GM18519 (cell line): Measurements from ENCODE around the gene NENF.
A peak's percentile ranks its signal among the peaks of the same experiment; 100 is the strongest.
"Not testable (repeated sequence)": the region's sequence is repeated elsewhere in the genome, so short reads cannot be mapped to it uniquely, and the experiment has no call there.

Experiments used
- ATAC-seq: cut with Tn5 transposase; IDR thresholded peaks from one replicate; pipeline ENCODE4 v1.9.1; 2021; ENCODE audit warnings: mild to moderate bottlenecking, moderate library complexity; ENCODE audit not compliant: unreplicated experiment, low FRiP score

Gene NENF

DNA sequence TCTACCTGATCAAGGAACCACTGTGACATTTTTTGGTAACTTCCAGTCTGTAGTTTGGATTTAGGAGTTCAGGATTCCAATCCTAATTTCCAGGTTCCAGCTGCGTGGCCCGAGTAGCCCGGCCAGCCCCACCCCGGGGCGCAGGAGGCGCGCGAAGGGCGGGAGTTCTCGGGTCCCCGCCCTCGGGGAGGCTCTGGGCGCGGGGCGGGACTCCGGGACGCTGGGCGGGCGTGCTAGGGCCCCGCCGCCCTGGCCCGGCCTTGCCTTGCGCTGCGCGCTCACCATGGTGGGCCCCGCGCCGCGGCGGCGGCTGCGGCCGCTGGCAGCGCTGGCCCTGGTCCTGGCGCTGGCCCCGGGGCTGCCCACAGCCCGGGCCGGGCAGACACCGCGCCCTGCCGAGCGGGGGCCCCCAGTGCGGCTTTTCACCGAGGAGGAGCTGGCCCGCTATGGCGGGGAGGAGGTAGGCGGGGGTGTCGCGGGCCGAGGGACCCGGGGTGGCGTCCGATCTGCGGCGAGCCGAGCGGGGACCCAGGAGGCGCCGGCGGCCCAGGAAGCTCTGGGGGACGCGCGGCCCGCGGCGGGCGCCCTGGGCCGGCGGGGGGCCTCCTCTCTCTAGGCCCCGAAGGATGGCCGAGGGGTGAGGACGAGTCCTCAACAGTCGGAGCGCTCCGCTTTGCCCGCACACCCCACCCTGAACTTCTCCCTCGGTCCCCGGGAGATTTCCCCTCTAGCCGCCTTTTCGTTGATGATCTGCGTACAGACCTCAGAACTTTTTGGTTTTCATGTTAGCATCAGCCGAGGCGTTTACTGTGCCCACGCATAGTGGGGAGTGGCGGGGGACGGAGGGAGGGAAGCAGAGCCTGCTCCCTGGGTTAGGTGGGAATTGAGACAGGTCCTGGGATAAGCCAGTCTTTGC is at the start of gene NENF:
NENF (plus strand) TSS at position 260 of the 916 bp plus-strand sequence; CDS start at position 284, 24 bp downstream.
- peak; percentile 94 for ATAC-seq

DNA sequence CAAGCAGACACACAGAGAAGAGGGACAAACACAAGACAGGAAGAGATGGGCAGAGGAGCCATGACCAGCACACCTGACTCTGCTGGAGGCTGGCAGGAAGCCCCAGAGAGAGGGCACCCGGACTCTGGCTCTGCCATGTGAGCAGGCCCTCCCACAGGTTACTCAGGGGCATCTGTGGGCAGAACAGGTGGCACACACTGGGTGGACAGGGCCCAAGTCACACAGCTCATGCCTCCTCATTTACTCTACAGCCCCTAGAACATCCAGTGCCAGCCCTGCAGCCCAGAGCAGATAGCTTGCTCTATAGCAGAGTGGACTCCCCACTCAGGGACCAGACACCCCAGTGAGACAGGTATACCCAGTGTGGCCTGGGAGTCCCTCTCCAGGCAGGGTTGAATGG is 46.7 kb upstream of the NENF start:
- ATAC-seq = no peak

DNA sequence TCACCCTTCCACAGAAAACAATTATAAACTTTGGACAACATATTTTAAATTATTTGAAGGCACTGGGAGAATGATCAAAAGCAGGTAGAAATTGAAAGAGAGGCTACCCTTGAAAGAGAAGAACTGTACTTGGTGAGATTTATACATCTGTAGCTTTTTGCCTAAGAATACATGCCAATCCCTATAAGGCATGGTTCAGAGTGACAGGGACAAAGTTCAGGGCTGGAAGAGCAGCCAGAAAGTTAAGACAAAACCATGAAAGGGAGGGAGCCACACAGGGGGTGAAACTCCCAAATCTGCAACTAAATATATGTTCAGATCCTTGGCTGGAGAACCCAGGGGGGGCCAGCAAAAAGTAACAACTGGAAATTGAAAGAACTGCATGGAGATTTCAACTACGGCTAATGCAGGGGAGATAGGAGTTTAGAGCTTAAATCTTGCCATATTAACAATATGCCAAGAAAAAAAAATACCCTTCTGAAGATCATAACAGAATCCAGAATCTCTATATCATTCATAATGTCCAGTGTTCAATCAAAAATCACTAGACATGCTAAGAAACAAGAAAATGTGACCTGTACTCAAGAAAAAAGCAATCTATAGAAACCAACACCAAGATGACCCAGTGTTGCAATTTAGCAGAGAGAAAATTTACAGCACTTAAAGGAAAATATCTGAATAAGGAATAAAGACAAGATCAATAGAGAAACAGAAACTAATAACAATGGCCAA is 43.6 kb upstream of the NENF start:
- ATAC-seq = no peak

DNA sequence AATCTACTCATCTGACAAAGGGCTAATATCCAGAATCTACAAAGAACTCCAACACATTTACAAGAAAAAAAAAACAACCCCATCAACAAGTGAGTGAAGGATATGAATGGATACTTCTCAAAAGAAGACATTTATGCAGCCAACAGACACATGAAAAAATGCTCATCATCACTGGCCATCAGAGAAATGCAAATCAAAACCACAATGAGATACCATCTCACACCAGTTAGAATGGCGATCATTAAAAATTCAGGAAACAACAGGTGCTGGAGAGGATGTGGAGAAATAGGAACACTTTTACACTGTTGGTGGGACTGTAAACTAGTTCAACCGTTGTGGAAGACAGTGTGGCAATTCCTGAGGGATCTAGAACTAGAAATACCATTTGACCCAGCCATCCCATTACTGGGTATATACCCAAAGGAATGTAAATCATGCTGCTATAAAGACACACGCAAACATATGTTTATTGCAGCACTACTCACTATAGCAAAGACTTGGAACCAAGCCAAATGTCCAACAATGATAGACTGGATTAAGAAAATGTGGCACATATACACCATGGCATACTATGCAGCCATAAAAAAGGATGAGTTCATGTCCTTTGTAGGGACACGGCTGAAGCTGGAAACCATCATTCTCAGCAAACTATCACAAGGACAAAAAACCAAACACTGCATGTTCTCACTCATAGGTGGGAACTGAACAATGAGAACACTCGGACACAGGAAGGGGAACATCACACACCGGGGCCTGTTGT is 36.9 kb upstream of the NENF start:
- ATAC-seq = not testable (repeated sequence)

DNA sequence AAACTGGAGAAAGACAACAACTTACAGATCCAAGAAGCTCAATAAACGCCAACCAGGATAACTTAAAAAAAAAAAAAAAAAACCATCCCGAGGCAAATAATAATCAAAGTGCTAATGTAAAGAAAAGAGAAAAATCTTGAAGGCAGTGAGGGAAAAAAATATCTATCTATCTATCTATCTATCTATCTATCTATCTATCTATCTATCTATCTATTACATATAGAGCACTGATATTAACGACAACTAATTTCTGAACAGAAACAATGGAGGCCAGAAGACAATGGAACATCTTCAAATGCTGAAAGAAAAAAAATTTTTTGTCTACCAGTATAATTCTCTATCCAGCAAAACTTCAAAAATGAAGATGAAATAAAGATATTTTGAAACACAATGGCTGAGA is 36.1 kb upstream of the NENF start:
- no peak for ATAC-seq

DNA sequence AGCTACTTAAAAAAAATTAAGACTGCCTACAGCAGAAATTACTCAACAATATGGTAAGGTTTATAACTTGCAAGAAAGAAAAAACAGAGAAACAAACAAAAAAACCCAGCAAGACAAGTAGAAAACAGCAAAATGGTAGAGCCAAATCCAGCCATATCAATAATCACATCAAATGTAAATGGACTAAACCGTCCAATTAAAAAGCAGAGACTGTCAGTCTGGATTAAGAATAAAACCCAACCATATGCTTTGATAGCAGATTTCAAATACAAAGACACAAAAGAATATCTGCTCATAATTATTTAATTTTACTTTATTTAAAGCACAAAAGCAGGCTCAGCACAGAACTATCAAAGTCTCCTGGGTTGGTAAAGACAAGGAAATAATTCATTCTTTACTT is 35.5 kb upstream of the NENF start:
- no peak for ATAC-seq

DNA sequence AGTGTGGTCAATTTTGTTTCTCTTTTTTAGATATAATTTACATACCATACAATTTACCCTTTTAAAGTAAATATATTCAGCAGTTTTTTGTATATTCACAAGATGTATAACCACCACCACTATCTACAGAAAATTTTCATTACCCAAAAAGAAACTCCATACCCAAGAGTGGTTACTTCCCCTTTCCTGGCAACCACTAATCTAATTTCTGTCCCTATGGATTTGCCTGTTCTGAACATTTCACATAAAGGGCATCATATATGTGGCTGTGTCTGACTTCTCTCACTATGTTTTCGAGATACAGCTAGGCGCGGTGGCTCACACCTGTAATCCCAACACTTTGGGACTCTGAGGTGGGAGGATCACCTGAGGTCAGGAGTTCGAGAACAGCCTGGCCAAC is 31.7 kb upstream of the NENF start:
- no peak for ATAC-seq

DNA sequence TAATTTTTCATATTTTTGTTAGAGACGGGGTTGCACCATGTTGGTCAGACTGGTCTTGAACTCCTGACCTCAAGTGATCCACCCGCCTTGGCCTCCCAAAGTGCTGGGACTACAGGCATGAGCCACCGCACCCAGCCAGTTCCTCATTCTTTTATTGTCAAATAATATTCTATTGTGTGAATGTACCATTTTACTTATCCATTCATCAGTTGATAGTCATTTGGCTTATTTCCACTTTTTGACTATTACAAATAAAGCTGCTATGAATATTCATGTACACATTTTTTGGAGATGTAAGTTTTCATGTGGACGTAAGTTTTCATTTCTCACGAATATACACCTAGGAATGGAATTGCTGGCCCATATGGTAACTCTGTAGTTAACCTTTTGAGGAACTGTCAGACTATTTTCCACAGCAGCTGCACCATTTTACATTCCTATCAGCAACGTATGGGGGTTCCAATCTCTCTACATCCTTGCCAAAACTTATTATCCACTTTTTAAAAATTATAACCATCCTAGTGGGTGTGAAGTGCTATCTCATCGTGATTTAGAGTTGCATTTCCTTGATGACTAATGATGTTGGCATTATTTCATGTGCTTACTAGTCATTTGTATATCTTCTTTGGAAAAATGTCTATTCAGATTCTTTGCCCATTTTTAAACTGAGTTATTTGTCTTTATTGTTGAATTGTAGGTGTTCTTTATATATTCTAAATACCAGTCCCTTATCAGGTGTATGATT is 30.7 kb upstream of the NENF start:
- no peak for ATAC-seq

DNA sequence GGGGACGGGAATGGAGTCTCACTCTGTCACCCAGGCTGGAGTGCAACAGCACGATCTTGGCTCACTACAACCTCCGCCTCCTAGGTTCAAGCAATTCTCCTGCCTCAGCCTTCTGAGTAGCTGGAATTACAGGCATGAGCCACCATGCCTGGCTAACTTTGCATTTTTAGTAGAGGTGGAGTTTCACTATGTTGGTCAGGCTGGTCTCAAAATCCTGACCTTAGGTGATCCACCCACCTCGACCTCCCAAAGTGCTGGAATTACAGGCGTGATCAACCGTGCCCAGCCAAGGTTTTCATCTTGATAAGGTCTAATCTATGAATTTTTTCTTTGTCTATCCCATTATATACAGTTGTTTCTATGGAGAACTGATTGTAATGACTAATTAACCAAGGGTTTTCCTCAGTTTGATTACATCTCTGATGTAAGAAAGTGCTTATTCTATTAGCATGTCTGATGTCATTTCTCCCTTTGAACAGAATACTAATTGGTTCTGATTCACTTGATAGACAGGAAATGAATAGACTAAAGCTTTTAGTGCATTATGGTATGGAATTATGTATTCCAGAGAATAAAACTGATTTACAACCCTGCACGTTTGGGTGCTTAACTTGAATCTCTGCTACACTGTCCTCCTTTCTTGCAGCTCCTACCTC is 29.9 kb upstream of the NENF start:
- ATAC-seq = no peak

DNA sequence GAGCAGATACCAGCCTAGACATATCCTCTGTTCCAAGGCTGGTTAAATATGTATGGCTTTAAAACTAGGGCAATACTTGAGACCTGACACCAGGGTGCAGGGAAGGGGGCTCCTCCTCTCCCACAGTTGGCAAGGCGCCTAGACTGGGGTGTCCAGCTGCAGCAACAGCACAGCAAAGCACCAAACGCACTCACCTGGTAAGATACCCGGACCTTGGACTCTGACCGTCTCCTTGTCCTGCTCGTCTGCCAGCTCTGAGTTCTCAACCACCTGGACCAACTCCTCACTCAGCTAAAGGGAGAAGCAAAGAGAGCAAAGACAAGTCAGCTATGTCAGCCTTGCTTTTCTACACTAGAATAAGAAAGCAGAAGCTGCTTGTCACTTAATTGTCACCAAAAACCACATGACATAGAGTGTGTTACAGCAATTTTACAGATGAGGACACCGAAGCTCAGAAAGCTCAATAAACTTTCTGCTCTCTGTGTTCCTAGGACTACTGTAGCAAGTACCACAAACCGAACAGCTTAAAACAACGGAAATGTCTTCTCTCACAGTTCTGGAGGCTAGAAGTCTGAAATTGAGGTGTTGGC is 22.4 kb upstream of the NENF start:
- no peak for ATAC-seq

DNA sequence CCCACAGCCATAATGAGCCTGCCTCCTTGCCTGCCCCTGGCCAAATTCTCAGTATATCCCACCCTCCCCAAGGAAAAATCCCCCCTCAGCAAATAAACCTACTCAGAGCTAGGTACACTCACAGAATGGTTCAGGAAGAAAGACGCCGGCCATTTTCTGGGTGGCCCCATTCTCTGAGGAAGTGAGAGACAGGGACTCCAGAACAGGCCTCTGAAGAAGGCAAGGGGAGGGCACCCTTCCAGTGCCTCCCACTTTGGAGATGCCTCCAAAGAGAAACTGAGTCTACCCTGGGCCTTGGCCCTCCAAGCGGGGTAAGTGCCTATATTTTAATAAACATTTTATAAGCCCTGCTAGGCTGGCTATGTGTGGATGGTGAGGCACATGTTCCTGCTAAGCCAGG is 20.3 kb upstream of the NENF start:
- ATAC-seq = no peak

DNA sequence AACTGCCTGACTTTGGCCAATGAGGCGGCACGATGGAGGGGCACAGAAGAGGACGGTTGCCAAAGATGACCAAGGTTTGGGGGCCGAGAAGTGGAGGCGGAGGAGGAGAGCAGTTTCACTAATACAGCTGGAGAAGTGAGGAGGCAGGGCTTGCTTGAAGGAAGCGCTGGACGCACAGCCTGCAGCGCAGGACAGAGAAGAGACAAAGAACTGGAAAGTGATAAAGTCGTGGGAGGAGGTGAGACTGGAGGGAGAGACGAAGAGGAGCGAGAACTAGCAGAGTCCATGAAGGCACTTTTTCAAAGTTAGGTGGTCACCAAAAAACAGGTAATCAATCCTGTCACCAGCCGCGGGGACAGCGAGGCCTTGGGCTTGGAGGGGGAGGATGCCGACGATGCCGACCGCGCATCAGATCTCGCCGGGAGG is 18.8 kb upstream of the NENF start:
- no peak for ATAC-seq

DNA sequence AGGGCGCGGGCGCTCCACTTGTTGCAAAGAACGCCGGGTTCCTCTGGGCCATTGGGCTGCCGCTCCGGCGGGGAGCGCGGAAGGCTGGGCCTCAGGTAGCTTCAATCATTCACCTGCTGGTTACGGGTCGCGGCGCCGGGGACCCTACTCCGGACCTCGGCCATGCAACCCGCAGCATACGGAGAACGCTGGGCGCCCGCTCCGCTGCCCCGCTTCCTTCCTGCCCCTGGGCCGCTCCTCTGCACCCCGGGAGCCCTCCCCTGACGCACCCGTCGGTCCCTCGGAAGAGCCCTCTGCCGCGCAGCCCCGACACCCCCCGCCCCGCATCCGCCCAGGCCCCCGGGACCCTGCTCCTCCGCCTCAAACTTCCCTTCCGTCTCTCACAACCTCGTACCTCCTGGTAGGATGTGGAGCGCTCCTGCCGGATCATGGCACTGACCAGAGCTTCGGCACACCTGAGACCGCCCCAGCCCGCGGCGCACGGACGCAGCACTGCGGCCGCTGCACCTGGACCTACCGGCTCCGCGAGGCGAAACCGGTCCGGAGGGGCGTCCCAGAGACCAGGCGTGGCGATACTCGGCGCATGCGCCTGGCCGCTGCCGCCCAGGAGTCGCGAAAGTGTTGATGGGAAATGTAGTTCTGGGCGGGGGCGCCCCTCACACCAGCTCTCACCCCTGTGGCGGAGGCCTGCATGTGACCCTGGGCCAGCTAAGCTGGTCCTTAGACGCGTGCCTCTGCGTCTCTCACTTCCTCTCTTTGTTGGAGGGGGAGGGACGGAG is 18.2 kb upstream of the NENF start, which contains the start of gene PACC1:
PACC1 (minus strand) TSS at position 559 of the 779 bp plus-strand sequence; CDS start at position 430, 129 bp downstream.
- peak; percentile 97 for ATAC-seq

DNA sequence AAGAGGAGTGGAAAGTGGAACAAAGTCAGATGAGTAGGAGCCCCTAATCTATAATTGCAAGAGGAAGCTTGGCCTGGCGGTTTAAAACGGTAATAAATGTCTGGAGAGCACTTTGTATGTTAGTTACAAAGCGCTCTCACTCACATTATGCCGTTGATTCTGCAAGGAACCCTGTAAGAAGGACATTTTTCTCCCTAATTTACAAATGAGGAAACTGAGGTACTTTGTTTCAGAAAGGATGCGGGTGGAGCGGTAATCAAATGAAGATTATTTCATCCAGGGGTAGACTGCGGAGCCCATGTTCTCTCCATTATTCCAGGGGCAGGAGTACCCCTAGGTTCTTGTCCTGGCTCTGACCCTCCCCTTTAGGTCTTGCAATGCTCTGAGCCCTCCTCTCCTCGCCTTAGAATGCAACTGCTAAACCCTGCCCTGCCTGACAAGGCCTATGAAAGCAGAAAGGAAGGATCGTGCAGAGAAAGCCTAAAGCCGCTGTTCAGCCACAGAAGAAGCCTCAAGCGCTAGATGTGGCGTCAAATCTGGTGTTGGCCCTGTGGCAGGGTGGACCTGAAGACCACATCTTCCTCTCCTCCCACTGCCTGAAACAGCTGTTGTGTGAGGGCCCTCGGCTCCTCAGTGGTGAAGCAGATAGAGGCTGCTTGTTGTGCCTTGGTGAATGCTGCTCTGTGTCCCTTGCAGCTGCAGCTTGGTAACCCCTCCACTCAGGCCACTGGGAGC is 17.4 kb upstream of the NENF start:
- no peak for ATAC-seq

DNA sequence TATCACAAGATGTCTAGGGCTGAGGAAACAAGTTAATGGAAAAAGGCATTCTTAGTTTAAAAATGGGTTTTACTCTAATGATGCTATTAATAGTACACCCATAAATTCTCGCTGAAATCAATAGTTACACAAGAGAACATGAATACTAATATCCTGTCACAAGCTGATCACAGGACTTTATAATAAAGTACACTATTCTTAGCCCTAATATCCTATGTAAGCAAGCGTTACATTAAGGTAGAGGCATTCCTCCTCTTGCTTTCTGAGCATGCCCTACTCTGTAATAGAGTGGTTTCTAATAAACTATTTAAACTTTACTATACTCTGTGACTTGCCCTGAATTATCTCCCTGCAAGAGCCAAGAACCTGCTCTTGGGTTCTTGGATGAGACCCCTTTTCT is 11.6 kb upstream of the NENF start:
- ATAC-seq = no peak

DNA sequence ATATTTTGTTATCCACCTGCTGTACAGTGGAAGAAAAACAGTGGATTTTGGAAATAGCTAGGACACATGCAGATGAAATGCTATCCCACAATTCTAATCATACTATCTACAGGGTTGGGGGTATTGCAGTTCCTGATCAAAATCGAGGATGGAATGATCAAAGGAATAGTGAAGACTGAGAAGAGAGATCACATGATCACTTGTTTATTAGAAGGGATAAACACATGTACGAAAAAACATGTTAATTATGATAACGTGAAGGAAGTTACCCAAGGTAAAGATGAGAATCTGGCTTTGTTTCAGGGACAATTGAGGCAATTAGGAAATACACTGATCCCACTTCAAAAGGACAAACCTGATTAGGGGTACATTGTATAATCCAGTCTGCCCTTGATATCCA is 8.8 kb upstream of the NENF start:
- ATAC-seq = no peak

DNA sequence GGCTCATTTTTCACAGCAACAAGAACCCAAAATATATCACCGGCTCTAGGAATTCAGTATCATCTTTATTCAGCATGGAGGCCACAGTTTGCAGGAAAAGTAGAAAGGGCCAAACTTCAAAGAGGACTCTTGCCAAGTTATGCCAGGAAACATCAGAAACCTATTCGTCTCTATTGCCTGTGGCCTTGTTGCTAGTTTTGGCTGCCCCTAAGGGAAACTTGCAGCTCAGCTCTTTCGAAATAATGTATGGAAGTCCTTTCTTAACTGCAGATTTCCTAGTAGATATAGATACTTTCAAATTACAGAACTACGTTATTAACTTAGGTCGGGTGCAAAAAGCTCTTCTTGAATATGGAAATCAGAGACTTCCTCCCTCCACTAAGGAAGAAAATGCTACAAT is 4.2 kb upstream of the NENF start:
- ATAC-seq = no peak

DNA sequence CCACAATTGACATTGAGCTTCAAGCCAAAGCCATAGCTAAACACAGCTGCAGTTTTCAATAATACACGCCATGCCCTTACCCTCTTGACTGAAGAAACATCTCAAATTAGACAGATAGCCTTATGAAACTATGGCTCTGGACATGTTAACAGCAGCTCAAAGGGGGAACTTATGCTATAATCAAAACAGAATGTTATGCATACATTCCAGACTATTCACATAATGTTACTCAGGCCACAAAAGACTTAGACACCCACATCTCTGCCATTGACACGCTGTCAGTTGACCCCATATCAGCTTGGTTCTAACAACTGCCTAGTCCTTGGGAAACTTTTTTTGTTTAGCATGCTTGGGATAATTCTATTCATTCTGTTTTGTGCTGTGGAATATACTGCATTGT is 2.3 kb upstream of the NENF start:
- no peak for ATAC-seq
